ENCODE results near the gene KLK14. TPM values are rescaled to one million over a fixed set of nuclear protein-coding genes. Genes with fewer than 3 reads are reported as not detected.

KLK14 gene
- total RNA-seq, 1 donor from 2014 or later: 0.23 TPM

GRCh38 chr19:51079481-51080110 lies 3.1 kb downstream of the KLK14 start:
- H3K36me3 ChIP-seq (ENCODE audit: insufficient read depth, low read length): no peaks in the 10 kb centered on the region

GRCh38 chr19:51078731-51079130 lies 4.0 kb downstream of the KLK14 start:
- Histone ChIP-seq H3K9me3 (ENCODE audit: insufficient read depth, low read depth, low read length) (no peaks in the 10 kb centered on the region), H3K36me3 (ENCODE audit: insufficient read depth, low read length) (no peaks in the 10 kb centered on the region), H3K9ac (ENCODE audit: low read length) (no peak overlapping the region), H3K4me1 (ENCODE audit: insufficient read depth, low read length) (no peaks in the 10 kb centered on the region), H4K20me1 (ENCODE audit: insufficient read depth, low read length) (no peaks in the 10 kb centered on the region), H2AFZ (ENCODE audit: low read depth, low read length) (no peak overlapping the region), H3K4me2 (ENCODE audit: low read length) (no peak overlapping the region), H3K79me2 (ENCODE audit: insufficient read depth, low read length) (no peaks in the 10 kb centered on the region), H3K27me3 (ENCODE audit: insufficient read depth, low read length) (no peaks in the 10 kb centered on the region), H3K4me3 (ENCODE audit: insufficient read depth, low read depth, low read length) (no peak overlapping the region), H3K27ac (ENCODE audit: low read depth, low read length) (no peak overlapping the region)
- no peak for FAIRE-seq
- Mint-ChIP-seq H3K4me3 (ENCODE audit: unreplicated experiment) (no peak overlapping the region), H3K4me1 (ENCODE audit: low read depth, unreplicated experiment) (no peaks in the 10 kb centered on the region), H3K27ac (ENCODE audit: unreplicated experiment) (no peak overlapping the region), H3K27me3 (ENCODE audit: low read depth, unreplicated experiment) (peaks cover 33% of the 10 kb centered on the region), H3K9me3 (ENCODE audit: unreplicated experiment) (peaks cover 2% of the 10 kb centered on the region), H3K36me3 (ENCODE audit: low read depth, unreplicated experiment) (peaks cover 2% of the 10 kb centered on the region)
- no peak for DNase-seq (ENCODE audit: low read depth)
- TF ChIP-seq EZH2 (IDR thresholded peaks at IDR 0.05; ENCODE audit: insufficient read depth, low read length): no peak
- TF ChIP-seq CTCF (IDR thresholded peaks at IDR 0.05; ENCODE audit: insufficient read depth, low read depth, low read length): no peak

More at GRCh38 chr19:51079481-51080110, 3.1 kb downstream of the KLK14 start:
- Mint-ChIP-seq H3K27ac (ENCODE audit: unreplicated experiment) (no peak overlapping the region), H3K27me3 (ENCODE audit: low read depth, unreplicated experiment) (peaks cover 38% of the 10 kb centered on the region), H3K4me1 (ENCODE audit: low read depth, unreplicated experiment) (no peaks in the 10 kb centered on the region), H3K4me3 (ENCODE audit: unreplicated experiment) (no peak overlapping the region), H3K9me3 (ENCODE audit: unreplicated experiment) (no peaks in the 10 kb centered on the region), H3K36me3 (ENCODE audit: low read depth, unreplicated experiment) (peaks cover 2% of the 10 kb centered on the region)
- Histone ChIP-seq H3K9me3 (ENCODE audit: insufficient read depth, low read depth, low read length) (no peaks in the 10 kb centered on the region), H4K20me1 (ENCODE audit: insufficient read depth, low read length) (no peaks in the 10 kb centered on the region), H2AFZ (ENCODE audit: low read depth, low read length) (no peak overlapping the region), H3K4me2 (ENCODE audit: low read length) (no peak overlapping the region), H3K79me2 (ENCODE audit: insufficient read depth, low read length) (no peaks in the 10 kb centered on the region), H3K27me3 (ENCODE audit: insufficient read depth, low read length) (no peaks in the 10 kb centered on the region), H3K4me3 (ENCODE audit: insufficient read depth, low read depth, low read length) (no peak overlapping the region), H3K27ac (ENCODE audit: low read depth, low read length) (no peak overlapping the region), H3K9ac (ENCODE audit: low read length) (no peak overlapping the region), H3K4me1 (ENCODE audit: insufficient read depth, low read length) (no peaks in the 10 kb centered on the region)
- DNase-seq (ENCODE audit: low read depth) (no peak), FAIRE-seq (no peak)
- TF ChIP-seq CTCF (IDR thresholded peaks at IDR 0.05; ENCODE audit: insufficient read depth, low read depth, low read length) (no peak), EZH2 (IDR thresholded peaks at IDR 0.05; ENCODE audit: insufficient read depth, low read length) (no peak)

- TF ChIP-seq CTCF (IDR thresholded peaks at IDR 0.05; ENCODE audit: insufficient read depth, low read depth, low read length): no peak
- DNase-seq (ENCODE audit: low read depth): no peak
- H3K4me2 ChIP-seq (ENCODE audit: low read length): no peak overlapping the region
- Mint-ChIP-seq H3K4me3 (ENCODE audit: unreplicated experiment) (no peak overlapping the region), H3K36me3 (ENCODE audit: low read depth, unreplicated experiment) (peaks cover 2% of the 10 kb centered on the region), H3K27me3 (ENCODE audit: low read depth, unreplicated experiment) (peaks cover 27% of the 10 kb centered on the region), H3K4me1 (ENCODE audit: low read depth, unreplicated experiment) (no peaks in the 10 kb centered on the region), H3K9me3 (ENCODE audit: unreplicated experiment) (peaks cover 5% of the 10 kb centered on the region), H3K27ac (ENCODE audit: unreplicated experiment) (no peak overlapping the region)
- no peaks in the 10 kb centered on the region for H3K27me3 ChIP-seq (ENCODE audit: insufficient read depth, low read length)
- H3K79me2 ChIP-seq (ENCODE audit: insufficient read depth, low read length): no peaks in the 10 kb centered on the region
- no peaks in the 10 kb centered on the region for H4K20me1 ChIP-seq (ENCODE audit: insufficient read depth, low read length)
- no peaks in the 10 kb centered on the region for H3K4me1 ChIP-seq (ENCODE audit: insufficient read depth, low read length)
- FAIRE-seq: no peak
- H3K4me3 ChIP-seq (ENCODE audit: insufficient read depth, low read depth, low read length): no peak overlapping the region
- no peak overlapping the region for H3K27ac ChIP-seq (ENCODE audit: low read depth, low read length)
- no peaks in the 10 kb centered on the region for H3K9me3 ChIP-seq (ENCODE audit: insufficient read depth, low read depth, low read length)
- H2AFZ ChIP-seq (ENCODE audit: low read depth, low read length): no peak overlapping the region
- no peak overlapping the region for H3K9ac ChIP-seq (ENCODE audit: low read length)
- H3K36me3 ChIP-seq (ENCODE audit: insufficient read depth, low read length): no peaks in the 10 kb centered on the region
These were observed 4.6 kb downstream of the KLK14 start for GRCh38 chr19:51078104-51078503.

Measured in astrocyte (in vitro differentiated cells and primary cell).